GM12892 (cell line): ENCODE data around the gene FAM181B.
A peak's percentile ranks its signal among the peaks of the same experiment; 100 is the strongest.

Source experiments
- DNase-seq: peaks from one replicate; pipeline ENCODE4 v3.0.0; 2011; ENCODE audit not compliant: insufficient read length
- FAIRE-seq: peaks from 2 replicates; lab custom pipeline; 2011; peaks lifted over from hg19 to GRCh38; lab: Jason Lieb, UNC
- POLR2A ChIP-seq: IDR thresholded peaks from 2 replicates; pipeline ENCODE4 v1.6.1; 2011; ENCODE audit warnings: low read depth, low read length, control low read depth
- POLR2AphosphoS5 ChIP-seq: IDR thresholded peaks from 2 replicates; pipeline ENCODE4 v1.6.1; 2011; ENCODE audit warnings: low read depth, low read length, control low read depth
- TAF1 ChIP-seq: IDR thresholded peaks from 2 replicates; pipeline ENCODE4 v1.6.1; 2011; ENCODE audit warnings: low read depth, mild to moderate bottlenecking, control low read depth, low read length, borderline replicate concordance

Gene FAM181B

DNA sequence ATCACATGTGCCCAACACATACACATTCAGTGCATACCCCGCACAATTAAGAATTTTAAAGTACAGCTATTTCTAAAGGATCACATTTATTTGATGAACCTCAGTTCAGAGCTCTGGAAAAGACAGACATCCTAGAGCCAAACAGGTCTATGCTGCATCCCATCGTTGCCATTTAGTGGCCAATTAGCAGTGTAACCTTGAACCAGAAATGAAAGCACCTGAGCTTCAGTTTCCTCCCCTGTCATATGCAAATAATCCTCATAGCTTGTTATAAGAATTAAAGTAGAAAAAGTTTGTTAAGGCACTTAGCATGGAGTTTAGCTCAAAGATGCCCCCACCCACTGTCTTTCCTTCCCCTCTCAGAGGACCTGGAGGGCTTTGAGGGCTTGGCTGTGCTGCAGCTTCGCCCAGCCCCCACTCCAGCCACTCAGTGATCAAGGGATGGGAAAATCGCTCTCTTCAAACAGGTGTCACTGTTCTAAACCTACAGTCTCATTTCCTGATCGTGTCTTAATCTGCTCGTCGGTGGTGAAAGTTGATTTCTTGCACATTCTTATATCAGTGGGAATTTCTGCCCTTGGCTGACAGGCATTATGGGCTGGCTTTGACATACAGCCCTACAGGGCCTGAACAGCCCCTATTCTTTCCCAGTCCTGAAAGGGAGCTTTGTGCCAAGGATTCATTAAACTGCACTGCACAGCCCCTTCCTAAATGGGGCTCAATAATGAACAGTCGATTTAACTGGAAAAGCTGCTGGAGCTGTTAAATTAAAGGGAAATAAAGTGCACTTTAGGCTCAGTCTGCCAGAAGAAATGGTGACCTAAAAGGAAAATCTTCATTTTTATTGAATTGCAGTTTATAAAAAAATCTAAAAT lies 23.3 kb upstream of the FAM181B start:
- FAIRE-seq (no peak), DNase-seq (no peak)
- TF ChIP-seq POLR2A (no peak), TAF1 (no peak), POLR2AphosphoS5 (no peak)

DNA sequence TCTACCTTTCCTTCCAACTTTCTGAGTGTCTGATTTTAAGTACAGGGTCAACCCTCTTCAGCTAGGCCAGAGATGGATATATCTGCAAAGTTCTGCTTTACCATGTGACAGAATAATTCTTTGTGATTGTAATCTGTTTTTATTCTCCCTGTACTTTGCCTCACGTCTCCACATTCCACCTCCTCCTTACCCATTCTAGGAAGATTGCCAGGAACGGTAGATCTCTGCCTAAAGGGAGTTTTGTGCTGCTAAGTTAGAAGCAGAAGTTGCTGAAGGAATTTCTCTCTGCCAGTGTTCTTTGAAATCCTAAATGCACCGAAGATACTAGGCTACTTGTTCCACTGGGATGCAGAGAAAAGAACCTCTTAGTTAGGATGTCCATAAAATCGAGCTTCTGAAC lies 20.7 kb upstream of the FAM181B start:
- FAIRE-seq = peak; percentile 9
- no peak for DNase-seq
- TF ChIP-seq POLR2A (no peak), POLR2AphosphoS5 (no peak), TAF1 (no peak)

DNA sequence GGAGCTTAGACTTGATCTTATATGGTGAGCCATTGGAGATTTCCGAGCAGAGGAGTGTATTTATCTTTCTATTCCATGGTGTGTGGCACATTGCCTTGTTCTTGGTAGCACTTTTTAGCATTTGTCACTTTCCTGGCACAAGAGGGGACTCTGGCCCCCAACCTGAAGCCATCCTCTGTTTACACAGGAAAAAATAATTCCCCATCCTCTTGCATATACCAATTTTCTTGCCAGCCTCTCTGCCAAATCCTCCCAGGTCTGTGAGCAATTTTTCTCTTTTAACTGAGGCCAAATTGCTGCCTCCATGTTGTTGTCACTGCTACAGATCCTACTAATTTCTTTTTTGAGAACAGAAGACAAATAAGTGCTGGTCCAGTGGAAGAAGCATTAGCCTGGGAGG lies 20.3 kb upstream of the FAM181B start:
- DNase-seq (no peak), FAIRE-seq (no peak)
- no peak for TF ChIP-seq TAF1
- TF ChIP-seq POLR2AphosphoS5 = no peak
- TF ChIP-seq POLR2A = no peak

DNA sequence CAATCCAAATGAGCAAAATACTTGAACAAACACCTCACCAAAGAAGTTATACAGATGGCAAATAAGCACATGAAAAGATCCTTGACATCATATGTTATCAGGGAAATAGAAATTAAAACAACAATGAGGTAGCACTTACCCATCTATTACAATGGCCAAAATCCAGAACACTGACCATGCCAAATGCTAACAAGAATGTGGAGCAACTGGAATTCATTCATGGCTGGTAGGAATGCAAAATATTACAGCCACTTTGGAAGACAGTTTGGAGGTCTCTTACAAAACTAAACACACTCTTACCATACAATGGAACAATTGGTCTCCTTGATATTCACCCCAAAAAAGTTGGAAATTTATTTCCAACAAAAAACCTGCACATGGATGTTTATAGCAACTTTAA lies 19.1 kb upstream of the FAM181B start:
- no peak for TF ChIP-seq POLR2AphosphoS5
- TF ChIP-seq TAF1 = no peak
- no peak for TF ChIP-seq POLR2A
- FAIRE-seq = no peak
- no peak for DNase-seq

DNA sequence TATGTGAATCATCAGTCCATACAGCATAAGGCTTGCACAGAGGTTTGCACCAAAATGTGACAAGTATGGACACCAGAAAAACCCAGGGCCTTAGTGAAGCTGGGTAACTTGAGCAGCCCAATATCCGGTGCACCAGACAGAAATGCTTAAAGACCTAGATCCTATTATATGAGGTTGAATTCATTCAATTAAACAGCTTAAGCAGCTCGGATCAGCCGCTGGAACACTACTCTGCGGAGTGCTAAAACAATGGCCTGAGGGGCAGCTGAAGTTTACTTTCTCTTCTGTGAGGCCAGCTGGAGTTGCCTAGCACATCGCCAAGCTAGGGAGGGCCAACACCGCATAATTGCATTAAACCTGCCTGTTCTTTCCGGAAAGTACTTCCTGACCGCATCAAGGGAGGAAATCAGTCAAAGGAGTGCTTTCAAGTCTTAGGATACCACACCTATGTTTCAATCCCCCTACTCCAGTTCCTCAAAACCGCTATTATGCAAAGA lies 17.0 kb upstream of the FAM181B start:
- no peak for TF ChIP-seq TAF1
- TF ChIP-seq POLR2AphosphoS5 = no peak
- no peak for TF ChIP-seq POLR2A
- FAIRE-seq = peak; percentile 33
- DNase-seq = no peak

DNA sequence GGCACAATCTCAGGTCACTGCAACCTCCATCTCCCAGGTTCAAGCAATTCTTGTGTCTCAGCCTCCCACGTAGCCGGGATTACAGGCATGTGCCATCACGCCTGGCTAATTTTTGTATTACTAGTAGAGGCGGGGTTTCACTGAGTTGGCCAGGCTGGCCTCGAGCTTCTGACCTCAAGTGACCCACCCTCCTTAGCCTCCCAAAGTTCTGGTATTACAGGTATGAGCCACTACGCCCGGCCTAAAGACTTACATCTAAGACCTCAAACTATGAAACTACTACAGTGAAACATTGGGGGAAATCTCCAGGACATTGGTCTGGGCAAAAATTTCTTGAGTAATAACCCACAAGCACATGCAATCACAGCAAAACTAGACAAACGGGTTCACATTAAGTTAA lies 13.8 kb upstream of the FAM181B start:
- DNase-seq (no peak), FAIRE-seq (no peak)
- no peak for TF ChIP-seq POLR2AphosphoS5
- no peak for TF ChIP-seq POLR2A
- TF ChIP-seq TAF1 = no peak

DNA sequence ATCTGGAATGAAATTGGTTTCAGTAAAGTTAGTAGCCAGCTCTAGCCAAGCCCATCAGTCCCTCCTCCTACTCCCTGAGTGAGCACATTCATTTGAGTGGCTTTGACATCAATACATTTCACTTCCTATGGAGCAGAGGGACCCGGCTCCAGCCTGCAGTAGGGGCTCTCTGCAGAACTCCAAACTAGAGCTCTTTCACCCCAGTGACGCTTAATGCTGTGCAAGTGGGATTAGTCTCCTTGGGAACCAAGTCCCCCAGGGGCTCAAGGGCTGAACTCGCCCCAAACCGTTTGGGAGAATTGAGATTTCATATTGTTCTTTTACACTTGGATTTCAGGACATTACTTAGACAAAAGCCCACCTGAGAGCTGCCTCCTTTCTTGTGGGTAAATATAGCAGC lies 4.4 kb upstream of the FAM181B start:
- DNase-seq (no peak), FAIRE-seq (no peak)
- no peak for TF ChIP-seq POLR2A
- TF ChIP-seq TAF1 = no peak
- no peak for TF ChIP-seq POLR2AphosphoS5

DNA sequence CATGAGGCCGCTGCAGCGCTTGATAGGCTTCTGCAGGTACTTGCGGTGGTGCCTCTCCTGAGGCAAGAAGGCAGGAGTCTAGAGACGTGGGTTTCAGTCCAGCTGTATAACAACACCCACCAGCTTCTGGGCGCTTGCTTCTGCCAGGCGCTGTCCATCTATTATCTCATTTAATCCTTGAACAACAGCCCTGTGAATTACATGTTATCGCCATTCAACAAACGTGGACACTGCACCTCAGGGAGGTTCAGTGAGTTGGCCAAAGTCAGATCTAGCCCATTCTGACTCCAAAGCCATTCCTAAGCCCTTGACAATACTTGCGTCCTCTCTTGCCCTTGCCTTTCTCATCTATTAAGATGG lies 436 bp upstream of the FAM181B start:
- TF ChIP-seq POLR2AphosphoS5 = no peak
- TF ChIP-seq TAF1 = no peak
- TF ChIP-seq POLR2A = no peak
- no peak for DNase-seq
- FAIRE-seq = no peak

DNA sequence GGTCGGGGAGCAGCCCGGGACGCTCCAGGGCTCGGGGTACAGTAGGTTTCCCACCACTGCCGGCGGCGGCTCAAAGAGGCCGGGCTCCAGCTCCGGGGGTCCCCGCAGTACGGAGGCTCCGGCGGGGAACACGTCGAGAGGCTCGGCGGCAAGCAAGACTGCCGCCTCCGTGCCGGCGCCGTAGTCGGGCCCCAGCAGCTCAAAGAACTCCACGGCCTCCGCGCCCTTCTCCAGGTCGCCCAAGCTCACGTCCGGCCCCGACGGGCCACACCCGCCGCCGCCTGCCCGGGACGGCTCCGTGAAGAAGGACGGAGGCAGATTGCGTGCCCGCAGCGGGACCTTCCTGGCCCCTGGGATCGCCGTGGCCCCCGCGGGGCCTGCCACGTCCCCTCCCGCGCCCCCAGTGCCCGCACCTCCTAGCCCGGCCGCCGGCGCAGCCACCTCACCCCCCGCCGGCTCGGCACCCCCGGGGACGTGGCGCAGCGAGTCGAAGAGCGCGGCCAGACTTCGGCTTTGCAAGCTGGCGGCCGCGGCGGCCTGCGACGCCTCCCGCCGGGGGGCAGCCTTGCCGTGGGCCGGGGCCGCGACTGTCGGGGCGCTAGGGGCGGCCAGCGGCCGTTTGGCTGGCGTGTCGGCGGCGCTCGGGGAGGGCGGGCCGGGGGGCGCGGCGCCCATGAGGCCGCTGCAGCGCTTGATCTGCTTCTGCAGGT lies 775 bp downstream of the FAM181B start:
- TF ChIP-seq TAF1 = no peak
- no peak for TF ChIP-seq POLR2A
- TF ChIP-seq POLR2AphosphoS5 = no peak
- DNase-seq (peak; percentile 9), FAIRE-seq (no peak)

DNA sequence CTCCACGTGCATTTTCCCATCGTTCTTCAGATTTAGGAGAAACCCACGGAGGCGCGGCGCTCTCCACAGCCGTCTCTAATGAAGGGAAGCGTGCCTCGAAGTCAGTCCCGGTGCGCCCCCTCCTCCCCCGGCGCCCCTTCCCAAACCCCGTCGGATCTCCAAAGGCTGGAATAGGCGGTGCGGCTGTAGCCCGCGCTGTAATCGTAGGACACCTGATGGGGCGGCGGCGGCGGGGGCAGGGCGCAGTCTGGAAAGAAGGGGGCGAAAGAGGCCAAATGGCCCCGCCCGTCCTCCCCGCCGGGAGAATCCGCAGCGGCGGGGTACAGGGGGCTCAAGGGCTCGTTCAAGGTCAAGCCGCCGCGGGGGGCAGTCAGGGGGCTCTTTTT lies 1.3 kb downstream of the FAM181B start:
- DNase-seq = no peak
- TF ChIP-seq TAF1 (no peak), POLR2A (no peak), POLR2AphosphoS5 (no peak)
- FAIRE-seq = no peak

DNA sequence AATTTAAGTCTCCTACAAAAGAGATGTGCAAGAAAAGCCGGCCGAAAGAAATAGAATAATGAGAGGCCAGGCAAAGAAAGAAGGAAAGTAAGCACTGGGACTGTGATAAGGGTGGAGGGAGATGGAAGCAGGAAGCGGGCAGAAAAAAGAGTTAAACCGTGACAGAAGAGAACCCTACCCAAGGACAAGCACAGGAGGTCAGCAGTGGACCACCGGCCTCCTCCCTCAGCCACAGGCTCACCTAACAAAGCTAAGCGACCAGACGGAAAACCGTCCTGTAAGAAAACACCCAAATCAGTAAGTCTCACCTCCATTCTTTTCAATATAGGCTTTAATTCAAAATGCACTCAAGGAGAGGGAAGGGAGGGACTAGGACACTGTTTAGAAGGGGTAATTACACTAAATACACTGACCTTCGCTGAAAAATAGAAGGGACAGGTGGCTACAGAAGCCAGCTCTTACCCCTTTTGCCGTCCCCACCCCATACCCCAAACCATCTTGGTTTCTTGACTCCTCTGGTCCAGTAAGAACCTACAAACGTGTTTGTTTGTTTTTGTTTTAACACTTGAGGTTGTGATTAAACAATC lies 1.9 kb downstream of the FAM181B start:
- DNase-seq = no peak
- FAIRE-seq = no peak
- TF ChIP-seq POLR2A (no peak), POLR2AphosphoS5 (no peak), TAF1 (no peak)

DNA sequence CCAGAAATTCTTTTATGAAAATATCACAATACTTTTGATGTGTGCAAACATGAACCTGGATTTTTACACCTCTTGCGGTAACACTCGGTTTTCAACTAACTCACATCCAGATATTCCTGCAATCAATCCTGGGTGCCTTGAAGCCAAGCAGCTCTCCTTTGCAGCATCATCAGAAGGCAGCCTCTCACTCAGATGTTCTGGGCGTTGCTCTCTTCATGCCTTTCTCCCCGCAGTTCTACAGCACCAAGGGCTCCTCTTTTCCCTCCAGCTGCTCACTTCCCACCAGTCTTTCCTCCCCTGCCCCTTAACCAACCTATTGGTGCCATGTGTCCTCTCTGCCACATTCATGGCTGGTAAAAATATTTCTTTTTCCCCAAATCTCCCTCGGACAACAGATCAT lies 2.9 kb downstream of the FAM181B start:
- no peak for DNase-seq
- no peak for FAIRE-seq
- TF ChIP-seq TAF1 (no peak), POLR2A (no peak), POLR2AphosphoS5 (no peak)

DNA sequence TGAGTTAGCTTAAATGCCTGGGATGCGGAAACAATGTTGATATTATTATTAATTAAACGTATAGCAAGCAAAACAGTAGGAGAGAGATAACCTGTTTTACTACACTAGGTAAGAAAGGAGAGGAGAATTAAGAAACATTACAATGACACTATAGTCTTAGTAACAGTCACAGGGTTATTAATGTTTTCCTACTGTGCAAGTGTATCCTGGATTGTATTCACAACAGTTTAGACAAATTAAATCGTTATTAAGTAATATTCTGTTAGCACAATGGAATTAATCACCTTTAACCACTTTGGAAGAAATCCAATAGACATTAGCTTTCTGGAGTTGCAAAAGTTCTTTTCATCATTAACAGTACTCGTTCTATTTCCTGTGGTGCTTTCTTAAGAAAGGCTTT lies 3.4 kb downstream of the FAM181B start:
- FAIRE-seq = no peak

More for the DNA sequence above, 3.4 kb downstream of the FAM181B start:
- TF ChIP-seq POLR2A = no peak
- no peak for TF ChIP-seq TAF1
- DNase-seq = no peak
